A673 (cell line): ENCODE measurements around the gene CTTN.

Experiments
- EZH2 ChIP-seq: fragments of 200-600 bp; sonication (generic); IDR thresholded peaks from 2 replicates; pipeline ENCODE4 v1.6.1; 2017; ENCODE audit warnings: borderline replicate concordance, low read depth, mild to moderate bottlenecking, mixed read lengths, antibody characterized with exemption, low read length; ENCODE audit not compliant: poor library complexity, severe bottlenecking
- TF ChIP-seq, protein P1 (sequence below): fragments of 300-800, 200-600 bp; sonication (generic); conservative IDR thresholded peaks from 2 replicates; pipeline ENCODE4 v1.5.1; 2017; ENCODE audit warnings: low read depth, mild to moderate bottlenecking, antibody characterized with exemption, low read length, moderate library complexity, mixed read lengths

- TF ChIP-seq, protein P1, sequence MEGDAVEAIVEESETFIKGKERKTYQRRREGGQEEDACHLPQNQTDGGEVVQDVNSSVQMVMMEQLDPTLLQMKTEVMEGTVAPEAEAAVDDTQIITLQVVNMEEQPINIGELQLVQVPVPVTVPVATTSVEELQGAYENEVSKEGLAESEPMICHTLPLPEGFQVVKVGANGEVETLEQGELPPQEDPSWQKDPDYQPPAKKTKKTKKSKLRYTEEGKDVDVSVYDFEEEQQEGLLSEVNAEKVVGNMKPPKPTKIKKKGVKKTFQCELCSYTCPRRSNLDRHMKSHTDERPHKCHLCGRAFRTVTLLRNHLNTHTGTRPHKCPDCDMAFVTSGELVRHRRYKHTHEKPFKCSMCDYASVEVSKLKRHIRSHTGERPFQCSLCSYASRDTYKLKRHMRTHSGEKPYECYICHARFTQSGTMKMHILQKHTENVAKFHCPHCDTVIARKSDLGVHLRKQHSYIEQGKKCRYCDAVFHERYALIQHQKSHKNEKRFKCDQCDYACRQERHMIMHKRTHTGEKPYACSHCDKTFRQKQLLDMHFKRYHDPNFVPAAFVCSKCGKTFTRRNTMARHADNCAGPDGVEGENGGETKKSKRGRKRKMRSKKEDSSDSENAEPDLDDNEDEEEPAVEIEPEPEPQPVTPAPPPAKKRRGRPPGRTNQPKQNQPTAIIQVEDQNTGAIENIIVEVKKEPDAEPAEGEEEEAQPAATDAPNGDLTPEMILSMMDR: no peak
- no peak for TF ChIP-seq EZH2
These were observed 38.1 kb upstream of the CTTN start for GRCh38 chr11:70360211-70360610.
